Mesothelial cell of epicardium (in vitro differentiated cells): ENCODE results near the gene CROCC2. TPM values are rescaled to one million over a fixed set of nuclear protein-coding genes. Genes with fewer than 3 reads are reported as not detected.

ENCODE experiments used
- DNase-seq, 2 experiments: peaks; one replicate each; pipeline ENCODE4 v3.0.0; 2021; ENCODE audit warnings: low spot score in 2 of 2; ENCODE audit not compliant: unreplicated experiment in 2 of 2
- H3K27ac Mint-ChIP-seq: 2 replicates; pipeline ENCODE4 v1.8.0; 2021; ENCODE audit warnings: mixed read lengths
- H3K27me3 Mint-ChIP-seq: 2 replicates; pipeline ENCODE4 v1.8.0; 2021; ENCODE audit warnings: low read depth, mixed read lengths
- H3K36me3 Mint-ChIP-seq: 2 replicates; pipeline ENCODE4 v1.8.0; 2021; ENCODE audit warnings: mixed read lengths
- H3K4me1 Mint-ChIP-seq: 2 replicates; pipeline ENCODE4 v1.8.0; 2021; ENCODE audit warnings: mixed read lengths
- H3K4me3 Mint-ChIP-seq: 2 replicates; pipeline ENCODE4 v1.8.0; 2021; ENCODE audit warnings: mild to moderate bottlenecking, moderate library complexity, mixed read lengths
- H3K9me3 Mint-ChIP-seq: 2 replicates; pipeline ENCODE4 v1.8.0; 2021; ENCODE audit warnings: mixed read lengths
- CTCF ChIP-seq: fragments of 200-600 bp; sonication (generic); IDR thresholded peaks from one replicate; pipeline ENCODE4 v1.5.0; 2021; ENCODE audit warnings: antibody characterized with exemption; ENCODE audit not compliant: unreplicated experiment
- total RNA-seq: library from RNA; stranded (reverse); gene quantifications from 3 replicates; pipeline ENCODE4 v1.2.1, GENCODE V29; 2021

Gene CROCC2
- total RNA-seq, 1 donor from 2014 or later: 0.16 TPM

DNA sequence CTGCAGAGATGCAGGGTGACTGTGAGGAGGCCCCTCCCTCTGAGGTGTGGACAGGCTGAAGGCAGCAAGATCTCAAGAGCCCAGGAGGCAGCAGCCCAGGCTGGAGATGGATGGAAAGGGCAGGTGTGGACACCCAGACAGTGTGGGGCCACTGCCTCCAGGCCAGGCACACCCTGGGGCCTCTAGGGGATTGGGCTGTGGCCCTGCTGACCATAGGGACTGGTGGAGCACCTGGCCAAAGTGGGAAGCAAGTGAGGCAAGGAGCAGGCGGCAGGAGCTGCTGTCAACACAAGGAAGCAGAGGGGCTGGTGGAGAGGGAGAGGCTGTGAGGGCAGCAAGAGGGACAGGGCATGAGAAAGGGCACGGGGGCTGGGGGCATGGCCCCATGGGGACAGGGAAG, 103.1 kb downstream of the CROCC2 start:
- Mint-ChIP-seq H3K27ac (no peak overlapping the region), H3K9me3 (peaks cover 12% of the 10 kb centered on the region), H3K36me3 (peaks cover 5% of the 10 kb centered on the region), H3K27me3 (no peaks in the 10 kb centered on the region), H3K4me3 (no peak overlapping the region), H3K4me1 (peaks cover 16% of the 10 kb centered on the region)
- TF ChIP-seq CTCF: no peak
- peak in 1 of 2 experiments; percentile 13 for DNase-seq

DNA sequence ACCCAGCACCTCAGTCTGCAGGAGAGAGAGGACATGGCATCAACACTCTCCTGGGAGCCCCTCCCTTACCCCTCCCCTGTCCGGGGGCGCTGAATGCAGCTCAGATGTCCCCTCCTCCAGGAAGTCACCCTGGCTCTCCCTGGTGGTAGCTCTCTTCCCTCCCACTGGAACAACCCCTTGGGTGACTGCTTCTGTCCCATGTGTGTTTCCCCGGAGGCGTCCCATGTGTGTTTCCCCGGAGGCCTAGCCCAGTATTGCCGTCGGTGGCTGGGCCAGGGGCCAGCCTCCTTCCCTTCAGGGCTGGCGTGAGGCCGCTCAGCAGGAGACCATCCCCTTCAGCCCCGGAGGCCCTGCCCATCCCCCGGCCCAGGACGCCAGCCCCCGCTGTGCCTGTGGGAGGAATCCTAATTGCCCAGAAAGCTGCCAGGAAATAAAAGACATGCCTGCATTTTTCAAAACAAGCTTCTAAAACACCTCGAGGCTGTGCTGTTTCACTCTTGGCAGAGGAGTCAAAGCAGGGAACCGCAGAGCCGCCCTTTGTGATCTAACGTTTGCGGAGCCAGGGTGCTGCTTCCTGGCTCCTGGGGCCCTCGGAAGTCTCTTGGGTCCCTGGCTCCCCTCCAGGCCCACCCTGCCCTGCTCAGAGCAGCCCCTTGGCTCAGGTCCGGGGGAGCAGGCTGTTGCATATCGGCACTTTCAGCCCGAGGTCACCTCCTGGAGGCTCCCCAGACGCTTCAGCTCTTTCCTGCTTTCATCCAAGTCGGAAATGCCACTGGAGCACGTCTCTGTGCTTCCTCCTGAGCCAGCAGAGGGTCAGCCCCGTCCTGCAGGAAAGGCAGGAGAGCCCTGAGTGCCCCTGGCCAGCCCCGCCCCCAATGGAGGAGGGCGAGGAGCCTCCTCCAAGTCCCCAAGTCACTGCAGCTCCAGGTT, 103.7 kb downstream of the CROCC2 start:
- TF ChIP-seq CTCF: no peak
- H3K27me3 Mint-ChIP-seq: no peaks in the 10 kb centered on the region
- peak; percentile 34 to 69 for DNase-seq
- peaks cover 12% of the 10 kb centered on the region for H3K9me3 Mint-ChIP-seq
- H3K27ac Mint-ChIP-seq: peak overlapping the region; percentile 69
- H3K36me3 Mint-ChIP-seq: peaks cover 5% of the 10 kb centered on the region
- H3K4me1 Mint-ChIP-seq: peaks cover 16% of the 10 kb centered on the region
- peak overlapping the region; percentile 50 for H3K4me3 Mint-ChIP-seq

DNA sequence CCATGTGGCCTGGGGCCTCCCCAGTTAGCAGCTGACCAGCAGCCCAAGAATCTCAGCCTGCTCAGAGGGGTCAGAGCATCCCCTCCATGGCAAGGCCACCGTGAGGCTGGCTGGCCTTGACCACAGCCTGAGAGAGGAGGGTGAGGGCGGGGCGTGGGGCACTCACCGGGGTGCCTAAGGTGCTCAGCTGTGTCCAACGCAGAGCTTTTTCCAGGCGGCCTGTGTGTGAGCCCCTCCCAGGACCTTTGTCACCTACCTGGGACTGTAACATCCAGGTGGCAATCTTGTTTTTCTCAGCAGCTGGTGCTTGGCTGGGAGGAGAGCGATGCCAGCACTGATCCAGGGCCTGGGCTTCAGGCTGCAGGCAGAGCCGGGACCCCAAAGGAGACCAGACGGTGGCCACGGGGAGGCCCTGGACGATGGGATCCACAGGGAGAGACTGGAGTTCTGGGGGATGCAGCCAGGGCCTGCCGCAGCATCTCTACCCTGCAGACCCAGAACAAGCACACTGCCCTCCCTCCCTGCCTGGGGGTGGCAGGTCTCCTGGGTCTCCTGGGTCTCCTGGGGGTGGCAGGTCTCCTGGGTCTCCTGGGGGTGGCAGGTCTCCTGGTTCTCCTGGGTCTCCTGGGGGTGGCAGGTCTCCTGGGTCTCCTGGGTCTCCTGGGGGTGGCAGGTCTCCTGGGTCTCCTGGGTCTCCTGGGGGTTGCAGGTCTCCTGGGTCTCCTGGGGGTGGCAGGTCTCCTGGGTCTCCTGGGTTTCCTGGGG, 104.6 kb downstream of the CROCC2 start:
- Mint-ChIP-seq H3K27ac (peak overlapping the region; percentile 69), H3K36me3 (peaks cover 1% of the 10 kb centered on the region), H3K4me3 (no peak overlapping the region), H3K4me1 (peaks cover 16% of the 10 kb centered on the region), H3K9me3 (peaks cover 7% of the 10 kb centered on the region), H3K27me3 (no peaks in the 10 kb centered on the region)
- DNase-seq: peak in 1 of 2 experiments; percentile 37
- TF ChIP-seq CTCF: no peak

GRCh38 chr2:241011296-241011600, 105.1 kb downstream of the CROCC2 start:
- Mint-ChIP-seq H3K4me1 (peaks cover 16% of the 10 kb centered on the region), H3K27me3 (no peaks in the 10 kb centered on the region), H3K9me3 (peaks cover 2% of the 10 kb centered on the region), H3K4me3 (no peak overlapping the region), H3K36me3 (no peaks in the 10 kb centered on the region), H3K27ac (no peak overlapping the region)
- peak in 1 of 2 experiments; percentile 12 for DNase-seq
- no peak for TF ChIP-seq CTCF

- DNase-seq: peak in 1 of 2 experiments; percentile 16
- TF ChIP-seq CTCF: no peak
- H3K27ac Mint-ChIP-seq: no peak overlapping the region
- no peak overlapping the region for H3K4me3 Mint-ChIP-seq
- peaks cover 16% of the 10 kb centered on the region for H3K4me1 Mint-ChIP-seq
- H3K9me3 Mint-ChIP-seq: no peaks in the 10 kb centered on the region
- no peaks in the 10 kb centered on the region for H3K27me3 Mint-ChIP-seq
- no peaks in the 10 kb centered on the region for H3K36me3 Mint-ChIP-seq
Measured at GRCh38 chr2:241011751-241012510, 105.8 kb downstream of the CROCC2 start.
